ENCODE measurements around the gene CDHR5.

Gene CDHR5

DNA sequence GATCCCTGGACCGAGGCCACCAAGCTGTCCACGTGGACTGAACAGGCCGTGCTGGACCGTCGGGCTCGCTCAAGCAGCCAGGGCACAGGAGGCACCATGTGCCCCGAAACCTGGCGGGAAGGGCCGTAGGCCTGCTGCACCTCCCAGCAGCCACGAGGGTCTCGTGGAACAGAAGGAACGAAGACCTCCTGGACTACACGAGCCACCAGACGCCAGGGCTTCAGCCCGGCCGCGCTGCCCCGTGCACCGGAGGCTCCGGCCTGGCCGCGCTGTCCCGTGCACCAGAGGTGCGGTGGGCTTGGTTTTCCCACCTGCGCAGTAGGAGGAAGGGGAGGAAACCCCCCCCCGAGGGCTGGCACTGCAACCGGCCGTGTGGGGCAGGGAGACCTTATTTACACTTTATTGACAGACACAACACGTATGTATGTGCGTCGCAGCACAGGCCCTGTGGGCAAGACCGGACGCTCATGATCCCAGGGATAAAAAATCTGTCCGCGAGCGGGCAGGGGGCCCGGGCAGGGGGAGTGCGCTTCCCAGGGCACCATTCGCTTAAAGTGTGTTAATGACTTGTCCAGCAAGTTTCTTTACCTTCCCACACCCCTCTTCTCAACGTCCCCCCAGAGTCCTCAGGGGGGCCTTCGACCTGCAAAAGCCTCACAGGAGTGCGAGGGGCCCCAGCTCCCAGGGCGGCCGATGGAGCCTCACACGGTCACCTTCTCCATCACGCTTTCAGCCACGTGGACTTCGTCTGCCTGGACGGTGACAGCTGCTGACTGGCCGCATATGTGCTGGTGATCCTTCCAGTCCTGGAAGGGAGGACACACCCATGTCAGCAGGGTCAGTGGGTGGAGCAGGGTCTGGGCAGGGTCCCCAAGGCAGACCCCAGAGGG, 19.3 kb upstream of the CDHR5 start:
- FAIRE-seq, result no peak

DNA sequence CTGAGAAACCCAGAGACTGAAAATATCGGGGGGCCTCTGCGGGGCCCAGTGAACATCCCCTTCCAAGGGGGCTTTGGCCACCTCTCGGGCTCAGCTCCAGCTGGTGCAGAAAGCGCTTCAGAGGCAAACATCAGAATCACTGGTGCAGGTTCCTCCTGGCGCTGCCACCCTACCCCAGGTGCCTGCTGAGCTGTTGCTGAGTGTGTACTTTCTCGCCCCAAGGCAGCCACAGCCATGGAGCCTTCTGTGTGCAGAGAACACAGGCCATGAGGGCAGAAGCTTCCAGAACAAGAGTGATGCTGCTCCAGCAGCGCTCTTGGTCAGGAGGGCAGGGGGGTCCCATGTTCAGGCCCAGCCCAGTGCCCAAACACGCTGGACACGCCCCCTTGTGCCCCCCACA, 18.6 kb upstream of the CDHR5 start:
- FAIRE-seq, result no peak

DNA sequence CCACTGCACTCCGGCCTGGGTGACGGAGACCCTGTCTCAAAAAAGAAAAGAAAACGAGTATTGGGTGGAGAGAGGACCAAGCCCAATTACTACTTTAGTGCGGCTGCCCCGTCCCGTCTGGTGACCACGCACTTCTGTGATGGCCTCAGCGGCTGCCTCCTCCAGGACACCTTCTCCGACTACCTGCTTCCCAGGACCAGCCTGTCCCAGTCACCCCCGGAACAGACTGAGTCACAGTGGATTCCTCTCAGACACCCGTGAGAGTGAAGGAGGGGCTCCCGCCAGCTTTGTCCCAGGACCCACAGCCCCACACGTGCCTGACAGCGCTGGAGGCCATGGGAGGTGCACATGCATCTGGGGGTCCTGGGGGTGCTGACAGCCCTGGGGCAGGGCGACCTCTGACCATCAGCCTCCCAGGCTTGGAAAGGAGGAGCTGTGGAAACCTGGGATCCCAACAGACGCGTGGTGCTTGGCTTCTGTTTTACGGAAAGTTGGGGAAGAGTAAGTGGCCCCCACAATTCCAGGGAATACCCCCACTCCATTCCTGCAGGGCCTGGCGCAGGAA, 17.1 kb upstream of the CDHR5 start:
- FAIRE-seq, result no peak

DNA sequence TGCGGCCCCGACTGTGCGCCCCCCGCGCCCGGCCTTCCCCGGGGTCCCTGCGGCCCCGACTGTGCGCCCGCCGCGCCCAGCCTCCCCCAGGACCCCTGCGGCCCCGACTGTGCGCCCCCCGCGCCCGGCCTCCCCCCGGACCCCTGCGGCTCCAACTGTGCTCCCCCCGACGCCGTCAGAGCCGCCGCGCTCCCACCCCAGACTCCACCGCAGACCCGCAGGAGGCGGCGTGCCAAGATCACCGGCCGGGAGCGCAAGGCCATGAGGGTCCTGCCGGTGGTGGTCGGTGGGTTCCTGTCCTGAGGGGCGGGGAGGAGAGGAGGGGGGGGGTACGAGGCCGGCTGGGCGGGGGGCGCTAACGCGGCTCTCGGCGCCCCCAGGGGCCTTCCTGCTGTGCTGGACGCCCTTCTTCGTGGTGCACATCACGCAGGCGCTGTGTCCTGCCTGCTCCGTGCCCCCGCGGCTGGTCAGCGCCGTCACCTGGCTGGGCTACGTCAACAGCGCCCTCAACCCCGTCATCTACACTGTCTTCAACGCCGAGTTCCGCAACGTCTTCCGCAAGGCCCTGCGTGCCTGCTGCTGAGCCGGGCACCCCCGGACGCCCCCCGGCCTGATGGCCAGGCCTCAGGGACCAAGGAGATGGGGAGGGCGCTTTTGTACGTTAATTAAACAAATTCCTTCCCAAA, 15.4 kb upstream of the CDHR5 start:
- FAIRE-seq, result no peak

DNA sequence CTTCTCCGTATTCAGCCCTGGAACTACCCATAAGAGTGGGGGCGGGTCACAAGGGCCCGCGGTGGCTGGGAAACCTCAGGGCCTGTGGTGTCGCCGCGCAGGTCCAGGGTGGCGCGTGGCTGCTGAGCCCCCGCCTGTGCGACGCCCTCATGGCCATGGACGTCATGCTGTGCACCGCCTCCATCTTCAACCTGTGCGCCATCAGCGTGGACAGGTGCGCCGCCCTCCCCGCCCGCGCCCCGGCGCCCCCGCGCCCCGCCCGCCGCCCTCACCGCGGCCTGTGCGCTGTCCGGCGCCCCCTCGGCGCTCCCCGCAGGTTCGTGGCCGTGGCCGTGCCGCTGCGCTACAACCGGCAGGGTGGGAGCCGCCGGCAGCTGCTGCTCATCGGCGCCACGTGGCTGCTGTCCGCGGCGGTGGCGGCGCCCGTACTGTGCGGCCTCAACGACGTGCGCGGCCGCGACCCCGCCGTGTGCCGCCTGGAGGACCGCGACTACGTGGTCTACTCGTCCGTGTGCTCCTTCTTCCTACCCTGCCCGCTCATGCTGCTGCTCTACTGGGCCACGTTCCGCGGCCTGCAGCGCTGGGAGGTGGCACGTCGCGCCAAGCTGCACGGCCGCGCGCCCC, 14.7 kb upstream of the CDHR5 start:
- no peak for FAIRE-seq

DNA sequence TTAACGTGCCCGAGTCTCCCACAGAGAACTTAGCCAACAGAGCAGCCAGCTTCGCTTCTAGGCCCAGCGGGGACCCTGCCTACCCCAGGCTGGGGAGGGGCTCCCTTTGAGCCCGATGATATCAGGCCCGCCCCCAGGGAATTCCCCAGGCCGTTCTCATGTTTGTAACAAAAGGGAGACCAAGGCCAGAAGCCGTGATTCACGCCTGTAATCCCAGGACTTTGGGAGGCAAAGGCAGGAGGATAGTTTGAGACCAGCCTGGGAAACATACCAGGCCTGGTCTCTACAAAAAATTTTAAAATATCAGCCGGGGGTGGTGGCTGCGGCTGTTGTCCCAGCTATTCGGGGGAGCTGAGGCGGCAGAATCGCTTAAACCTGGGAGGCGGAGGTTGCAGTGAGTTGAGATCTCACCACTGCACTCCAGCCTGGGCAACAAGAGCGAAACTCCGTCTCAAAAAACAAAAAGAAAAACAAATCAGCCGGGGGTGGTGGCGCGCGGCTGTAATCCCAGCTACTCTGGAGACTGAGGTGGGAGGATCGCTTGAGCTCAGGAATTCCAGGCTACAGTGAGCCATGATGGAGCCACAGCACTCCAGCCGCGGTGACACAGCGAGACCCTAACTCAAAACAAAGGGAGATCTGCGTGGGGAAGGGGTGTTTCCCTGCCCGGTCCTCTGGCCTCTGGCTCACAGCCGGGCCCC, 14.0 kb upstream of the CDHR5 start:
- FAIRE-seq, result no peak

DNA sequence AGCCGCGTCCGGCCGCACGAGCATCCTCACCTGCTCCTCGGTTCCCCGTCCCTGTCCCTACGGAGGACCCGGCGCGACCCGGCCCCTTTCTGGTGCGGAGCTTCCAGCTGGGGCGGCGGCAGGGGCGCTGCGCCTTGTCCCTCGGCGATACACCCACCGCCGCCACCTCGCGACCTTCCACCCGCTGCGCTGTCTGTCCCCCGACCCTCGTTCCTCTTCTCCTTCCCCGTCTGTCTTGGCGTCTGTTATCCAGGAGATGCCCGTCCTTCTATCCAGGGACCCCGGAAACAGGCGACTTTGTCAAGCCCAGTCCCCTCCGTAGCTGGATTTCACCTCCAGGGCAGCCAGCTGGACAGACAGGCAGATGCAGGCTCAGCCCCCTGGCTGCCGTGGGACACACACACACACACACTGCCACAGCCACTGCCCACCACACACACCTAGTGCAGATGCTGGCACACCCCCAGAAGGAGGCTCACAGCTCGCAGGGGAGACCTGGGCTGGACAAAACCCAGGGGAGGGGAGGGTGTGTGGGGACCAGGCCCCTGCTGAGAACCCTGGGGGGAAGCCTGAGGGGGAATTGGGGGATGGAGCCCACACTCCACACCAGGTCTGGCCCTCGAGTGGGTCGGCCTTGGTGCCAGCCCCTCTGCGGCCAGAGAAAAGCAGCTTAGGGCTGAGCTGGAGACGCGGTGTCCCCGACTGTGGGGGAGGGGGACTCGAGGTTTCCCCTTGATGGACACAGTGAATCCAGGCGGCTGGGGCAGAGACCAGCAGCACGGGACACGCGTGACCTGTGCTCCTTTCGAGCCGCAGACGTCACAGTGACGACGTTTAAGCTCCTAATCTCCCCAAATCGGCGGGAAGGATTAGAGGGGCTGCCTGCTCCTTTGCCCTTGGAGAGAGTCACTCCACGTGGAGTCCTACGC, 13.1 kb upstream of the CDHR5 start:
- no peak for FAIRE-seq

DNA sequence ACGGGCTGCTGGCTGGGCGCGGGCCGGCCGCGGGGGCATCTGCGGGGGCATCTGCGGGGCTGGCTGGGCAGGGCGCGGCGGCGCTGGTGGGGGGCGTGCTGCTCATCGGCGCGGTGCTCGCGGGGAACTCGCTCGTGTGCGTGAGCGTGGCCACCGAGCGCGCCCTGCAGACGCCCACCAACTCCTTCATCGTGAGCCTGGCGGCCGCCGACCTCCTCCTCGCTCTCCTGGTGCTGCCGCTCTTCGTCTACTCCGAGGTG, 12.5 kb upstream of the CDHR5 start:
- no peak for FAIRE-seq

DNA sequence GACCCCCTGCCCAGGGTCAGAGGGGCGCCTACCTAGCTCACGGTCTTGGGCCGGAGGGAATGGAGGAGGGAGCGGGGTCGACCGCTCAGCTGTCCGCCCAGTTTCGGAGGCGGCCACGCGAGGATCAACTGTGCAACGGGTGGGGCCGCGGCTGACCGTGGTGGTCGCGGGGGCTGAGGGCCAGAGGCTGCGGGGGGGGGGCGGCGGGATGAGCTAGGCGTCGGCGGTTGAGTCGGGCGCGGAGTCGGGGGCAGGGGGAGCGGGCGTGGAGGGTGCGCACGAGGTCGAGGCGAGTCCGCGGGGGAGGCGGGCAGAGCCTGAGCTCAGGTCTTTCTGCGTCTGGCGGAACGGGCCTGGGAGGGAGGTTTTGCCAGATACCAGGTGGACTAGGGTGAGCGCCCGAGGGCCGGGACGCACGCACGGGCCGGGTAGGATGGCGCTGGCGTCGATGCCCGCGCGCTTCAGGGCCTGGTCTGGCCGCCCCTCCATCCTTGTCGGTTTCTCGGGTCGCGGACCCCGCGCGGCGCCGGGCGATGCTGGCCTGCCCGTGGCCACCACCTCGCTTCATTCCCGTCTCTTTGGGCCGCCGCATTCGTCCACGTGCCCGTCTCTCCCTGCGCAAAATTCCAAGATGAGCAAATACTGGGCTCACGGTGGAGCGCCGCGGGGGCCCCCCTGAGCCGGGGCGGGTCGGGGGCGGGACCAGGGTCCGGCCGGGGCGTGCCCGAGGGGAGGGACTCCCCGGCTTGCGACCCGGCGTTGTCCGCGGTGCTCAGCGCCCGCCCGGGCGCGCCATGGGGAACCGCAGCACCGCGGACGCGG, 12.0 kb upstream of the CDHR5 start, which contains the start of gene DRD4:
DRD4 (plus strand) TSS at position 759 of the 822 bp plus-strand sequence; CDS start at position 795, 36 bp downstream.
- no peak for FAIRE-seq

DNA sequence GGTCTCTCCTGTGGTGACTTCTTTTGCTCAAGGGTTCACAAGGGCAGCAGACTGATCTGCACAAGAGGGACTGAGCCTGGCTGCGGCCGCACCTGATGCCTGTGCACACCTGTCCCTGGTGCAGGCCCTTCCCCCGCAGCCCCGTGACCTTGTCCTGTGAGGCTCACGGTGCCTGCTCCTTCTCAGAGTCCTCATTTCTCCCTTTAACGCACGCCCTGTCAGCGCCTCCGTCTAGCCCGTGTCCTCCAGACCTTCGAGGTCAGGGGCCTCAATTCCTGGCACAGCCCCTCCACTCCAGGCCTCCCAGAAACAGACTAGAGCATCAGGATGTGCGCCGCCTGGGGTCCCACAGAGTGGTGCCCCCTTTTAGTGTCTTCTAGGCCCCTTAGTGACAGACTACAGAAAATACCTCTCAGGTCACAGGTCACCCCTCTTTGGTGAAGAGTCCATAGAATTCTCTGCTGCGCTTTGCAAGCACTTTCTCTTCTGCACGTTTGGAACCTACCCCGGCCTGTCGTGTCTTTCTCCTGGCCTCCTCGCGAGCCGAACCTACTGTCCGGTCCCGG, 11.3 kb upstream of the CDHR5 start:
- FAIRE-seq, result no peak

DNA sequence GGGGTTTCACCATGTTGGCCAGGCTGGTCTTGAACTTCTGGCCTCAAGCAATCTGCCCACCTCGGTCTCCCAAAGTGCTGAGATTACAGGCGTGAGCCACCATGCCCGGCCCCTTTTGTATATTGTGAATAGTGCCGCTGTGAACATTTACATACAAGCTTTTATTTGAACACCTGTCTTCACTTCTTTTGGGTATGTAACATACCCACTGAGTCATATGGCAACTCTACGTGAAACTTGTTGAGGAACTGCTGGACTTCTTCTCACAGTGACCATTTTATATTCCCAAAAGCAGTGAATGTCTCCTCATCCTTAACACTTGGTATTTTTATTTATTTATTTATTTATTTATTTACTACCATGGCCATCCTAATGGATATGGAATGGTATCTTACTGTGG, 6.1 kb upstream of the CDHR5 start:
- FAIRE-seq, result no peak

DNA sequence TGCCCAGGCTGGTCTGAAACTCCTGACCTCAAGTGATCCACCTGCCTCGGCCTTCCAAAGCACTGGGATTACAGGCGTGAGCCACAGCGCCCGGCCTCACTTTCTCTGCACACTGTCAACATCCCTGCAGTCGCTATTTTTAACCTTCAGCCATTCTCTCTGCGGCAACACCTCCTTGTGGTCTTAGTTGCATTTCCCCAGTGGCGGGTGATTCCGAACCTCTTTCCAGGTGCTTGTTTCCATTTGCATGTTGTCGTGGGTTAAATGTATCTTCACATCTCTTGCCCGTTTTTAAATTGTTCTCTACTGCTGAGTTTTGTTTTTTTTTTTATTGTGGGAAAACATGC, 4.5 kb upstream of the CDHR5 start:
- FAIRE-seq, result no peak

DNA sequence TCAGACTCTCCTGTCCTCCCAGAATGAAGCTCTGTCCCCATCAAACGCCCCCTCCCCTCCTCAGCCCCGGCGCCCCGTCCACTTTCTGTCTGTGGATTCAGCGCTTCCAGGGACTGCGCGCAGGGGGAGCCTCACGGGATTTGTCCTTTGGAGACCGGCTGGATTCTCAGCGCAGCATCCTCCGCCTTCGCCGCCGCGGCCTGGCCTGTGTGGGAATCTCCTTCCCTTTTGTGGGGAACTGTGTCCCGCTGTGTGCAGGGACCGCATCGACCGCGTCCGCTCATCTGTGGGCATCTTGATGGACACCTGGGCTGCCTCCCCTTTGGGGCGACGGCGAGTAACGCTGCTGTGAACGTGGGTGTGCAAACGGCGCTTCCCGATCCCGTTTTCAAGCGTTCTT, 3.3 kb upstream of the CDHR5 start:
- FAIRE-seq, result no peak

DNA sequence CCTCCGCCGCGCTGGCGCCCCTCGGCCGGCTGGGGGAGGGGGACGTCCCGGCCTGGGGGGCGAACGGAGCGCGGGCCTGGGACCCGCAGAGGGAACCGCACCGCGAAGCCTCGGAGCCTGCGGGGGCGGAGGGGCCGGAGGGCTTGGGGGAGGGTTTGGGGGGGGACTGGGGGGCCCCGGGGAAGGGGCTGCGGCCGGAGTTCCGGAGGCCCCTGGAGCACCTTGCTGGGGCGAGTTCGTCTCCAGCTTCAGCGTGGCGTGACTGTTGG, 2.5 kb upstream of the CDHR5 start:
- FAIRE-seq, result no peak

DNA sequence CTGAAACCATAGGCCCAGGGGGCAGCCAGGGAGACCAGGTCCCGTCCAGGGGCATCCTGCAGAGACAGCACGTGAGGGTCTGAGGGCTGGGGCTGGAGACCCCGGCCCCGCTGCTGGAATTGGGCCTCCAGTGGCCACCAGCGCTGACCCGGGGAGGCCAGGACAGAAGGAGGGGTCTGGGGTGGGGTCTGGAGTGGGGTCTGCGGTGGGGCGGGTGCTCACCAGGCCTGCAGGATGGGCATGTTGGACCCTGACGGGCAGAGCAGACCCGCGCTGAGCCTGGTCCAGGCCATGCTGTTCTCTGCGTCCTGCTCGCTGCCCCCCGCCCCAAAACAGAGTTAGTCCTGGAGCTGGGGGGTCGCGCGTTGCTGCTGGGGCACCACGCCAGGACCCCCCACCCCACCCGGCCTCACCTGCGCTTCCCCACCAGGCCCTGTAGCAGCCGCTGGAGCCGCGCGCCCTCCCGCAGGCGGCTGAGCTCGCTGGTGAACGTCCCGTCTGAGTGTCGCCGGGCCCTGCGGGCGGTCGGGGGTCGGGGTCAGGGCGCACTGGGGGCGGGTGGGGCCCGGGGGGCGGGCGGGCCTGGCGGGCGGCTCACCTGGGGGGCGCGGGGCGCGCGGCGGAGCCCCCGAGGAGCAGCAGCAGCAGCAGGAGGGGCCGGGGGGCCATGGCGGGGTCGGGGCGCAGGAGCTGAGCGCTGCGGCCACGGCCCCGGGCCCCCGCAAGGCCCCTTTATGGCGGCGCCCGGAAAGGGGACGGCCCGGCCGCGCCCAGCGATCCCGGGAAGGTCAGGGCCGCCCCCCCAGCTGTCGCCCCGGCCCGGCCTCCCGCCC, 1.9 kb upstream of the CDHR5 start, which contains the start of gene SCT:
SCT (minus strand) TSS at position 707 of the 833 bp plus-strand sequence; CDS start at position 669, 38 bp downstream.
- no peak for FAIRE-seq

DNA sequence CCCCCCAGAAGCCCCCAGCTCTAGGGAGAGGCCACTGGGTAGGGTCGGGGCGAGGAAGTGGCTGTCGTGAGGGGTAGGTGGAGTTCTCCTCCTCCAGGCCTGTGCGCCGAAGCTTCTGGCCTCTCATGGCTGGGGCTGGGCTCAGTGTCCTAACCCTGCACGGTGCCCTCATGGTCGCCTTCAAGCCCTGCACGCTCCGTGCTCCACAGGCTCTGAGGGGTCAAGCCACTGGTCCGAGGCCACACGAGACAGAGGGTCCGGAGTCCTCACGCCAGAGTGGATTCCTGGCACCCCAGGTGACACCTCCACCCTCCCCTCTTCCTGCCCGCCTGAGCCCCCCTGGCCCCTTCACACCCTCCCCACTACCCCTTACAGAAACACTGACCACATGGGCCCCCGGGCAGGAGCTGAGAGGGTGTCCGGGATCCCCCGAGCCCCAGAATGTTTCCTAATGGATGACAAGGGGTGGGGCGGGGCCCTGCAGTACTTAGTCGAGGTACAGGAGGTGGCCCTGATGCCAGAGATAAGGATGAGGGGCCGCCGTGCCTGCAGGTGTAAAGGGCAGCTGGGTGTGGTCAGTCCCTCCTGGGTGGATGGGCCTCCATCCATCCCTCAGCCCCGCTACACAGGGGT, 997 bp upstream of the CDHR5 start:
- FAIRE-seq, result no peak

DNA sequence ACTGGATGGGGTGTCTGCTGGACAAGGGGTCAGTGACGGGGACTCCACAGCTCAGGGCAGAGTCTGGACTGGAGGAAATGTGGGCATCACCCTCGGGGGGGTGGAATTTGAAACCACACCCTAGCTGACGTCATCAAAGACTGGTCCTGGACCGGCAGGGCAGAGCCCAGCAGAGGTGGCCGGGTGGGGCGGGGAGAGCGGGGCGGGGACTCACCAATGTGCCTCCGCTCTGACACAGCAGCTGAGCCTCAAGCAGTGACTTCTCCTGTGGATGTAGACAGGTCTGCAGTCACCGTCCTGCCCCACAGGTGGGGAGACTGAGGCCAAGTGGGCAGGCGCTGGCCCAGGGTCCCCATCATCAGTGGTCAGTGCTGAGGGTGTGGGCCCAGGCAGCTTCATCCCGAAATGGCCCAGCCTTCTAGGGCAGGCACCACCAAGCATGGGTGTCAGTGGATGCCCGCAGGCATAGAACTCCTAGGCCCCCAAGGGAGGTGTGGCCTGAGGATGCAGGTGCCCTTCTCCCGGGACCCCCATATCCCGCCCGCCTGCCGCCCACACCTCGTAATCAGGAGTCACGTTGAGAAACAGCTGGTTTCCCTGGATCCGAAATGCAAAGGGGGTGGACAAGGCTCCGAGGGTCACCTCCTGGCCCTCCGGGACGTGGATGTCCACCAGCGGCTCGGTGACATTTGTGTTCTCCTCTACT, 603 bp downstream of the CDHR5 start:
- no peak for FAIRE-seq

DNA sequence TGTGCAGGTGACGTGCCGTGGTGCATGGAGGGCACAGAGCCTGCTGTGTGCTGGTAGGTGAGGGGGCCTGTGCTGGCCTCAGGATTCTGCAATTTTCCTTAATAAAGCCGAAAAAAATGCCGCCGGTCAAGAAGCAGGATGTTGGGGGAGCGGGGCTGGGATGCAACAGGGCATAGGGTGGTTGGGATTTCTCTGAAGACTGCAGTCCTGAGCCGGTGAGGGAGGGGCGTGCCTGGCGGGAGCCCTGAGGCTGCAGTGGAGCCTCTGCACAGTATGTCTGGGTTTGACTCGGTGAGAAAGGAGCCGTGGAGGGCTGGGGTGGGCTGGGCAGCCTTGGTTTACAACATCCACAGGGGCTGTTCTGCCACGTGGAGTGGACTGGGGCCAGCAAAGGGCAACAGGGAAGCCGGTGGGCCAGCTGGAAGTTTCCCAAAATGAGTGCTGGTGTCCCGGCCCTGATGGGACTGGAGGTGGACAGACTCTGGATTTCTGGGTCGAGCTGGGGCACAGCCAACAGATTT, 1.3 kb downstream of the CDHR5 start:
- FAIRE-seq, result no peak

DNA sequence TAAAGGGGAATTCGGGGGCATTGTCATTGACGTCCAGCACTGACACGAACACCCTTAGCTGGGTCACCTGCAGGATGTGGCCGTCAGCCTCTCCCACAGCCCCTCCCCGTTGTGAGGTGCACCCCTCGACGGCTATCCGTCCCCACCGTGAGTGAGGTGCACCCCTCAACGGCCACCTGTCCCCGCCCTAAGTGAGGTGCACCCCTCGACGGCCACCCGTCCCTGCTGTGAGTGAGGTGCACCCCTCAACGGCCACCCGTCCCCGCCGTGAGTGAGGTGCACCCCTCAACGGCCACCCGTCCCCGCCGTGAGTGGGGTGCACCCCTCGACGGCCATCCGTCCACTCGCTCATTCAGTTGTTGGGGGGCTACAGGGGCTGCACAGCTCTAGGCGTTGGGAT, 2.9 kb downstream of the CDHR5 start:
- no peak for FAIRE-seq
